Renal cortex interstitium (tissue), 11 donors: ENCODE measurements around the gene CYP19A1. TPM values are rescaled to one million over a fixed set of nuclear protein-coding genes. Genes with fewer than 3 reads are reported as not detected.
"Not testable (repeated sequence)": the region's sequence is repeated elsewhere in the genome, so short reads cannot be mapped to it uniquely, and the experiment has no call there.

Experiments
- DNase-seq, 11 donors: peaks; one replicate each; pipeline ENCODE4 v3.0.0-alpha.2; 2013; ENCODE audit warnings: low read depth in 9 of 11, low spot score in 4 of 11; ENCODE audit errors: extremely low read depth in 1 of 11
- polyA plus RNA-seq, 3 donors: library from polyadenylated mRNA; unstranded; fragments of 120-200 nt; gene quantifications; one replicate each; pipeline ENCODE4 v1.2.1, GENCODE V29; 2013; ENCODE audit not compliant: insufficient read length in 3 of 3

Gene CYP19A1
- polyA plus RNA-seq, 3 donors, result 0.37 TPM; not detected in 2

DNA sequence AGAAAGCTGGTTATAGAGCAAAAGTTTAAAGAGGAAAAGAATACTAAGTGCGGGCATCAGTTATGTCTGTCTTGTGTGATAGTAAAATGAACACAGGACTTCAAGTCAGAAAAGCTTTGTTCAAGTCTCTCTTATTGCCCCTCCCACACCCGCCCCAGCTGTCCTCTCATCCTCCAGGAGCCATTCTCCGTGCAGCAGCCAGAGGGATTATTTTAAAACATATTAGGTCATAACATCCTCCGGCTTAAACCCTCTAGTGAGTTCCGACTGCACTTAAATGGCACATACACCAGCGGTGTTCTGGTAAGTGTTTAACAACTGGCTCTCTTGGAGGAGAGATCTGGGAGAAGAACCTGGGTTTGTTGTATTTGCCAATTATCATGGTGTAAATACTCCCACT lies 138.9 kb downstream of the CYP19A1 start:
- DNase-seq, result no peak

GRCh38 chr15:51198701-51199232 lies 139.6 kb downstream of the CYP19A1 start:
- no peak for DNase-seq

GRCh38 chr15:51195459-51195858 lies 142.9 kb downstream of the CYP19A1 start:
- DNase-seq, result no peak

DNA sequence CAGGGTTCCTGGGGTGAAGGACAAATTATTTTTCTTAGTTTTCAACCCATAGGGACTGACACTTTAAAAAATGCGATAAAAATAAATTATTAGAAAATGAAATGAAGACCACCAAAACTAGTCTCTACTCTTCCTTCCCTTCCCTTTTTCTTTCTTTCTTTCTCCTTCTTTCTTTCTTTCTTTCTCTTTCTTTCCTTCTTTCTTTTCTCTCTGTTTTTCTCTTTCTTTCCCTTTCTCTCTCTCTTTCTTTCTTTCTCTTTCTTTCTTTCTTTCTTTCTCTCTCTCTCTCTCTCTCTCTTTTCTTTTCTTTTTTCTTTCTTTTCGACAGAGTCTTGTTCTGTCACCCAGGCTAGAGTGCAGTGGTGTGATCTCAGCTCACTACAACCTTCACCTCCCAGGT lies 144.4 kb downstream of the CYP19A1 start:
- no peak for DNase-seq

GRCh38 chr15:51193526-51193925 lies 144.9 kb downstream of the CYP19A1 start:
- DNase-seq, result no peak

DNA sequence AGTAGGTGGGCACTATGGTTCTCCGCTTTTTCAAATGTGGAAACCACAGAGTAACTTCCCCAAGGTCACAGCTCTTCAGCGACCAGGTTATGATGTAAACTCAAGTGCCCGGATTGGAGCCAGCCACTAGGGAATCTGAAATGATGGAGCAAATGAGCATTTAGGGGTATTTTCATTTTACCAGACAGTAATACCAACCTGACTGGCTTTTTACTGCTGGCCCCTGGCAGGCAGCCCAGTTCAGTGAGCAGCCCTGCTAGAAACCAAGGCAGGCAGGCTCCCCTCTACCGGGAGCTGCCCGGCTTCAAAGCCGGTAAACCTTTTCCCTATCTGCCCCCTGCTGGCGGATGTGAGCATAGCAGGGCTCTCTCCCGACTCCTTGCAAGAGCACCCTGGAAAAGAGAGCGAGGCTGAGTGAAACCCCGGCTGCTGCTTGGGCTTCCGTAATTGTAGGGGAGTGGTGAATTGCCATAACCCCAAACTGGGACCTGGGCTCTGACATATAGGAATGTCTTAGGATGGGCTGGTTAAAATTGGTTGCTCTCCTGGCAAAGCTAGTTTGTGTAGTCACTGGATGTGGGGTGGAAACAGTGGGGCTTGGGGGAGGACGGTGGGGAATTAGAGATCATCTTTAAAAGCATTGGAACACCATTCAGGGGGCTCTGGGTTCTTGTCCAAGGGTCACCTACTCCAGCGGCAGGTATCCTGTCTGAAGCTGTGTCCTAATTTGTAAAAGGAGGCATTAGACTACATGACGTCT lies 145.7 kb downstream of the CYP19A1 start:
- peak; percentile 57 to 83 (median 71) for DNase-seq

DNA sequence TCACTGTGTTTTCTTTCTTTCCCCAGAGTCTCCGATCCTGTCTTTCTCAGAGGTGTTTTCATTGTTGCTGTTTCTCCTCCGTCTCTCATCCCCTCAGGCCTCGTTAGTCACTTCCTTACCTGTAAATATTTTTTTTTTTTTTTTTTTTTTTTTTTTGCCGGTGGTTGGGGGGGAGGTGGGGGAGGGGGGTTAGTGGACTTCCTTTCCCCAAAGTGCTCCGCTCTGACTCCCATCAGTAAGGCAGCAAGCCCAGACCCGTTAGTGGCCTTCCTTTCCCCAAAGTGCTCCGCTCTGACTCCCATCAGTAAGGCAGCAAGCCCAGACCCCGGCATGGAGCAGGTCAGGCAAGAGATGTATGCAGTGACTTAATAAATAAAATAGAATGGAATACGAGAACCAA lies 146.6 kb downstream of the CYP19A1 start:
- no peak for DNase-seq

GRCh38 chr15:51191072-51191670 lies 147.2 kb downstream of the CYP19A1 start:
- DNase-seq, result no peak

DNA sequence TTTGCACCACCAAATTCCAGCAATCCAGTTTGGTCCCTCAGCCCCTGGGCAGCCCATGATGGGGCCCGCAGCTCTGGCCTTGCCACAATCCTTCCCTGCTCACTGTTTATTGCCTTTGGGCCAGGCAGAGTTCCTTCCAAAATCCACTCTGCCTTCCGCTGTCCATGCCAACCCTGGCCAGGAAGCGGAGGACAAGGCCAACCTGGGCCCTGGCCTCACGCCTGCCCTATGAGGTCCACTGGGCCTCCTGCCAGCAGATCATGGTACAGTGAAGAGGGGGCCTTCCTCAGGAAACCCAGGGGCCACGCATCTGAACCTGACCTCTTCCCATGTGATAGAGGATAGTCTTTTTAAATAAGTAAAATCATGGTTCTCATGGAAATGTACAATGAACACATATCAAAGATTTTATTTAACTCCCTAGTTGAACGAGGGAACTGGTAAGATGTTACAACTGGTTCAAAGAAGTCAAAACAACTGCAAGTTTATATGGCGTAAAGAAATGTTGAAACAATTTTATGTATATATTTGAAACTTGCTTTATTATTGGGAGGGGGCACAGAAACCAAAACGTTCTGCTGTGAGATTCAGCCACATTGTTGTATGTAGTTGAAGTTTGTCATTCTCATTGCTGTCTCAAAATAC lies 147.8 kb downstream of the CYP19A1 start:
- no peak for DNase-seq

GRCh38 chr15:51189669-51190385 lies 148.6 kb downstream of the CYP19A1 start:
- no peak for DNase-seq

DNA sequence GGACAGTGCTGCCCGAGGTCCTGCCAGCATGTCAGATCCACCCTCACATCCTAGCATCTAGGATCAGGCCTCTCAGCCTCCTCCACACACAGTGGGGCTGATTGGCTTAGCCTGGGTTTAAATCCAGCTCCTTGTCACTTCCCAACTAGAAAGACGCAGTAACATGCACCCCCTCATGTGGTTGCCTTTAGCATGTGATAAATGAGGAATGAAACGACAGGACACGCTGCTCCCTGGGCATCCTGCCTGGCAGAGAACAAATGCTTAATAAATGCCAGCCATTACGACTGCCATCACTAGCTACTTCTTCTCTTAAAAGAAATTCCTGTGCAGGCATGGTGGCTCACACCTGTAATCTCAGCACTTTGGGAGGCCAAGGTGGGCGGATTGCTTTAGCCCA lies 149.6 kb downstream of the CYP19A1 start:
- not testable (repeated sequence) for DNase-seq

DNA sequence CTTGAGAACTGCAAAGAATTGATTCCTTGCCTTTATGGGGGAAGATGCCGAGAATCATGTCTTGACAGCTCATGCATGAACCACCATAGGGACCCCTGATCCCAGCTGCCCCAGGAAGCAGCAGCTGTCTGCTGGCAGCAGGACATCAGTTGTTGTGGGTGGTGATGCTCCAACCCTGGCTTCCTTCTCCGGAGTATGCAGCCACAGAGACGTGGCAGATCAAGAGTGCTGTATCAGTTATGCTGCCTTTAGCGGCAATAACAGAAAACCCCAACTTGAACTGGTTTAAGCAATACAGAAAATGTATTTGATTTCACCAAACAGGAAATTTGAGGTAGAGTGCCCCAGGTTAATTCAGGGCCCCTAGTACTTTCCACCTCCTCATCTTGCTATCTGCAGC lies 151.5 kb downstream of the CYP19A1 start:
- DNase-seq, result no peak

DNA sequence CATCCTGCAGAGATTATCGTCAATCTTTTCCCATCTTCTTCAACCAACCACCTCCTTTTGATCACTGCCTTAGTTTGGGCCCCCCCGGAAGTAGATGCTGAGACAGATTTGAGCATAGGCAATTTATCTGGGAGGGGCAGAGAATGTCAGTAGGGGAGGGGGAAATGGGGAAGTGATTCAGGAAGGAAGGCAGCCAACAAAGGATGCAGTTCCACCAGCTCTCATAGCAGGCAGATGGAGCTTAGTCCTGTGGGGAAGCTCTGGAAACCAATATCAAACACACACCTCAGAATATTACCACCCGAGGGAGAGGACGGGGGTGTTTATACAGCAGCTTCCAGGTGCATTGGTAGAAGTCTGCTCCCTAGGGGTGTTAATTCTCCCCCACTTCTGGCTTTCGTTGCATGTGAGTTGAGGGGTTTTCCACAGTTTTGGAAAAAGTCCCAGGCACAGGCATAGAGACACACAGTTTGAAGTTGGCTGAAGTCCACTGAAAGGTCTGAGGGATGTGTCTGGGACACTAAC lies 152.2 kb downstream of the CYP19A1 start:
- no peak for DNase-seq

DNA sequence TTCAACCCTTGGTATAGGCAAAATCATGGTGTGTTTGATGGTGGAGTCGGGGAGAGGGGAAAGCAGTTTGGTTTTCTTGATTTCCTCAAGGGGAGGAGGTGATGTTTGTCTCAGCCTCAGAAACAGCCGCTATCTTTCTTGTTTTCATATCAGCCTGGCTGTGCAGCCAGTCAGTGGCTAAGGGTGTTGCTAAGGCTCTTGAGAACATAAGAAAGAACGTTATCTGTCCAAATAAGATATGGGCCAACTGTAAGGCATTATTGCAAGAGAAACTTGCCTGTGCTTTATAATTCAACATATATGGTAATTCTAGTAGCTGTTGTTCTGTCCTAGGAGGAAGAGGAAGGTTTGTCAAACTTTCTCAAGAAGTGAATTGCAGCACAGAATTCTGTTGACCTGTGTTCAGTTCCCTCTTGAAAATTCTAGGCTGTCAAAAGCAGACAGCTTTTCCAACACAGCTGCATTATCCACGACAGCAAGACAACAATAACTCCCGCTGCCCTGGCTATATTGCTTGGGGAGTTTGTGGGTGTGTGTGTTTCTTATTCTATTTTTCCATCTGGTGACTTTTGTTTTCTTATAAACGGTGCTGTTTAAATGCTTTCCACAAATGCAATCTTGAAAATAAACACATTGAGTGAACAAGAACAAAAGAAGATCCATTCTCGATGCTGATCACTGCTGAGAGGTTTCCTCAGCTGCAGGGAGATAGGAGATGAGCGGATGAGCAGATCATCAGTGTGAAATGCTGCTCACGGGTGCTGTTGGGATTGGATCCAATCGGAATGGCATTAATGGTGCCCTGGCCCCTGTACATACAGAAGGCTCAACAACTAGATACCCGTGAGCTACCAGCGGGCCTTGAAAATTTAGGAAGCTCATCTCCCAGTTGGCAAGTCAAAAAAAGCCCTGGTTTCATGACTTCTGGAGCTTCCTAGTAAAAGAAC lies 152.9 kb downstream of the CYP19A1 start:
- DNase-seq, result no peak

DNA sequence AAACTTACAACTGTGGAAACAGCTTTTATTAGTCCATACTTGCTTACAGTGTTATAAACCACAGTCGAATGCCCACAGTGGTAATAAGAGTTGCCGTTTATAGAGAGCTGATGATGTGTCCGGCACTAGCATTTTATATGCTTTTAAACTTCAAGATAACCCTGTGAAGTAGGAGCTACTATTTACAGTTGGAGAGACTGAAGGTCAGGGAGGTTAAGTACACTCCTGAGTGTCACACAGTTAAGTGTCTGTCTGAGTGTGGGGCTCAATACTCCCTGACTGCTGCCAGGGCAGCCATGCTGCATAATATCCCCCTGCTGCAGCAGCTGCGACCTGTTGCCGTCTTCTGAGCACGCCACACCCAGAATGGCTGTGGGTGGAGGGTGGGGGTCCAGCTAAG lies 153.8 kb downstream of the CYP19A1 start:
- DNase-seq, result peak in 1 of 11 donors; percentile 12

DNA sequence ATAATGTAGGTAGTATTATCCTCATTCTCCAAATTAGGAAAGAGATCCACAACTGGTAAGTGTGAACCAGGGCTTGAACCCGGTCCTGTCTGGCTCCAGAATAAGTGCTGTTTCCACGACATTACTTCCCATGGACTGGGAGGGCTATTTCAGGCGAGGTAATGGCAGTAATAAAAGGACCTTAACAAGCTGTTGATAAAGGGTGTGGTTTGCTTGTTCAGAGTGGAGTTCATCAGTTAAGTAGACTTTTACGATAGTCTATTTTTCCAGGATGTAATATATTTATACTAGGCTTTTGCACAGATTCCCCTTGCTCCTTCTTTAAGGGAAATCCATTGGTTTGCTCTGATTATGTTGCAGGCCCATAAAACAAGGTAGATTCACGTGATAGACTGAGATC lies 155.3 kb downstream of the CYP19A1 start:
- DNase-seq, result no peak

- DNase-seq, result no peak
These were observed 156.5 kb downstream of the CYP19A1 start for GRCh38 chr15:51181905-51182304.

DNA sequence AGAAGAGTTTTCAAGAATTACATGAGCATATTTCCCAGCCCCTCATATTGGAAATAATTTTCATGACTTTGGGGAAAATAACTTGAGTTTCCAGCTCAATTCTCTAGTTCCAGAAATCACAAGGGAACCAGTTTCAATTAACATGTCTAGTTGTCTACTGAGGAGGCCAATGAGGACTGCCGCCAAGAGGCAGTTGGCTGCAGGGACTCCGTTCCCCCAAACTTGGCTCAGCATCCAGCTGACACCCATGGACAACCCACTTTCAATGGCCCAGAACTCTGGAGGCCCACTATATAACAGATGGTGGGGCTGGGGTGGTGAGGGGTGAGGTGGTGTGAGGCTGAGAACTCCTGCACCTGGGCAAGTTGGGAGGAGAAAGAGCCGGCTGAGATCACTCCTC lies 157.2 kb downstream of the CYP19A1 start:
- no peak for DNase-seq
